NCI-H1092 (cell line): ENCODE data around the gene GPR173.

Experiments
- DNase-seq: peaks from one replicate; lab custom pipeline; 2025; lab: John Stamatoyannopoulos, UW

Gene GPR173

GRCh38 chrX:53071064-53071463 lies 22.5 kb downstream of the GPR173 start:
- DNase-seq = no peak

GRCh38 chrX:53071604-53072417 lies 23.2 kb downstream of the GPR173 start:
- DNase-seq = peak; percentile 79

GRCh38 chrX:53072418-53073114 lies 24.0 kb downstream of the GPR173 start:
- DNase-seq = no peak

- peak; percentile 66 for DNase-seq
Observed at GRCh38 chrX:53073115-53073586, 24.6 kb downstream of the GPR173 start.

GRCh38 chrX:53075011-53075410 lies 26.4 kb downstream of the GPR173 start:
- no peak for DNase-seq

- DNase-seq = no peak
Observed at GRCh38 chrX:53076671-53077070, 28.1 kb downstream of the GPR173 start.

- DNase-seq = no peak
Observed at GRCh38 chrX:53077207-53078197, 28.9 kb downstream of the GPR173 start.

- DNase-seq = no peak
Observed at GRCh38 chrX:53078943-53079342, 30.4 kb downstream of the GPR173 start.

- peak; percentile 18 for DNase-seq
Observed at GRCh38 chrX:53080628-53081580, 32.3 kb downstream of the GPR173 start.

- peak; percentile 97 for DNase-seq
Observed at GRCh38 chrX:53081925-53082772, 33.6 kb downstream of the GPR173 start, which contains the start of gene TSPYL2. TSPYL2 (plus strand) TSS chrX:53082367; CDS start chrX:53082499, 132 bp downstream.

- DNase-seq = no peak
Observed at GRCh38 chrX:53082773-53083616, 34.4 kb downstream of the GPR173 start.

- DNase-seq = no peak
Observed at GRCh38 chrX:53084043-53084570, 35.5 kb downstream of the GPR173 start.

- DNase-seq = no peak
Observed at GRCh38 chrX:53084863-53085262, 36.3 kb downstream of the GPR173 start.

- DNase-seq = no peak
Observed at GRCh38 chrX:53085661-53086229, 37.2 kb downstream of the GPR173 start.

GRCh38 chrX:53086464-53086863 lies 37.9 kb downstream of the GPR173 start:
- no peak for DNase-seq

- DNase-seq = no peak
Observed at GRCh38 chrX:53087388-53087831, 38.8 kb downstream of the GPR173 start.

GRCh38 chrX:53088136-53088974 lies 39.8 kb downstream of the GPR173 start:
- peak; percentile 92 for DNase-seq
